Mucosa of rectum (tissue), 2 donors: Measurements from ENCODE around the gene SRP19.
"Not testable (repeated sequence)": the region's sequence is repeated elsewhere in the genome, so short reads cannot be mapped to it uniquely, and the experiment has no call there.

Experiments used
- H3K27ac ChIP-seq, 2 donors: one replicate each; pipeline ENCODE4 v1.7.0; 2013; ENCODE audit warnings: inconsistent platforms in 2 of 2, low read depth in 2 of 2, low read length in 2 of 2
- H3K27me3 ChIP-seq, 2 donors: one replicate each; pipeline ENCODE4 v1.7.0; 2013; ENCODE audit warnings: low read length in 2 of 2; ENCODE audit not compliant: control insufficient read depth in 2 of 2, insufficient read depth in 2 of 2
- H3K36me3 ChIP-seq, 2 donors: one replicate each; pipeline ENCODE4 v1.7.0; 2013; ENCODE audit warnings: low read length in 2 of 2; ENCODE audit not compliant: control insufficient read depth in 2 of 2, insufficient read depth in 2 of 2
- H3K4me1 ChIP-seq, 2 donors: one replicate each; pipeline ENCODE4 v1.7.0; 2013; ENCODE audit warnings: low read length in 2 of 2, mild to moderate bottlenecking in 1 of 2; ENCODE audit not compliant: control insufficient read depth in 2 of 2, insufficient read depth in 2 of 2
- H3K4me3 ChIP-seq, 2 donors: one replicate each; pipeline ENCODE4 v1.7.0; 2013; ENCODE audit warnings: low read length in 2 of 2
- H3K9ac ChIP-seq, 2 donors: one replicate each; pipeline ENCODE4 v1.7.0; 2013; ENCODE audit warnings: low read length in 2 of 2, low read depth in 1 of 2, mild to moderate bottlenecking in 1 of 2
- H3K9me3 ChIP-seq, 2 donors: one replicate each; pipeline ENCODE4 v1.7.0; 2013; ENCODE audit warnings: low read length in 2 of 2; ENCODE audit not compliant: control insufficient read depth in 2 of 2
- donor health status: healthy.
- donor health status: Normal muscosa, but diverticular disease.

SRP19 gene

GRCh38 chr5:112885001-112885400 is 23.9 kb downstream of the SRP19 start:
- Histone ChIP-seq H3K27me3 (no peaks in the 10 kb centered on the region), H3K27ac (no peak overlapping the region), H3K9ac (no peak overlapping the region), H3K4me3 (no peak overlapping the region), H3K9me3 (no peaks in the 10 kb centered on the region), H3K4me1 (no peaks in the 10 kb centered on the region), H3K36me3 (peaks cover 38 to 51% of the 10 kb centered on the region in 2 donors)

GRCh38 chr5:112886975-112887374 is 25.9 kb downstream of the SRP19 start:
- no peak overlapping the region for H3K9ac ChIP-seq
- no peak overlapping the region for H3K27ac ChIP-seq
- H3K27me3 ChIP-seq = no peaks in the 10 kb centered on the region
- H3K9me3 ChIP-seq = no peaks in the 10 kb centered on the region
- H3K36me3 ChIP-seq = peaks cover 34 to 39% of the 10 kb centered on the region in 2 donors
- H3K4me1 ChIP-seq = no peaks in the 10 kb centered on the region
- H3K4me3 ChIP-seq = no peak overlapping the region

GRCh38 chr5:112892066-112892465 is 31.0 kb downstream of the SRP19 start:
- H3K9me3 ChIP-seq = not testable (repeated sequence)
- peaks cover 2 to 15% of the 10 kb centered on the region in 2 donors for H3K36me3 ChIP-seq

GRCh38 chr5:112892776-112893175 is 31.7 kb downstream of the SRP19 start:
- Histone ChIP-seq H3K4me3 (no peak overlapping the region), H3K36me3 (peaks cover 0 to 14% of the 10 kb centered on the region in 2 donors), H3K9me3 (no peaks in the 10 kb centered on the region), H3K4me1 (no peaks in the 10 kb centered on the region), H3K27me3 (no peaks in the 10 kb centered on the region), H3K9ac (no peak overlapping the region), H3K27ac (no peak overlapping the region)

More at GRCh38 chr5:112892066-112892465, 31.0 kb downstream of the SRP19 start:
- H3K27me3 ChIP-seq, H3K4me3 ChIP-seq, H3K4me1 ChIP-seq, H3K27ac ChIP-seq, H3K9ac ChIP-seq: not testable (repeated sequence)

- no peaks in the 10 kb centered on the region for H3K27me3 ChIP-seq
- H3K4me3 ChIP-seq = no peak overlapping the region
- no peaks in the 10 kb centered on the region for H3K9me3 ChIP-seq
- peaks cover 0 to 20% of the 10 kb centered on the region in 2 donors for H3K36me3 ChIP-seq
- no peak overlapping the region for H3K9ac ChIP-seq
- no peaks in the 10 kb centered on the region for H3K4me1 ChIP-seq
- no peak overlapping the region for H3K27ac ChIP-seq
Measured at GRCh38 chr5:112895682-112896081, 34.6 kb downstream of the SRP19 start.

- Histone ChIP-seq H3K36me3 (peaks cover 8 to 24% of the 10 kb centered on the region in 2 donors), H3K27ac (no peak overlapping the region), H3K9me3 (no peaks in the 10 kb centered on the region), H3K4me3 (no peak overlapping the region), H3K4me1 (no peaks in the 10 kb centered on the region), H3K27me3 (no peaks in the 10 kb centered on the region), H3K9ac (no peak overlapping the region)
Measured at GRCh38 chr5:112902561-112902960, 41.5 kb downstream of the SRP19 start.

GRCh38 chr5:112904996-112905395 is 43.9 kb downstream of the SRP19 start:
- not testable (repeated sequence) for H3K9ac ChIP-seq, H3K27me3 ChIP-seq, H3K9me3 ChIP-seq, H3K4me1 ChIP-seq, H3K27ac ChIP-seq, H3K4me3 ChIP-seq
- H3K36me3 ChIP-seq = peaks cover 13 to 30% of the 10 kb centered on the region in 2 donors

- Histone ChIP-seq H3K9ac (no peak overlapping the region), H3K9me3 (no peaks in the 10 kb centered on the region), H3K4me1 (no peaks in the 10 kb centered on the region), H3K27me3 (no peaks in the 10 kb centered on the region), H3K27ac (no peak overlapping the region), H3K36me3 (peaks cover 13 to 32% of the 10 kb centered on the region in 2 donors), H3K4me3 (no peak overlapping the region)
Measured at GRCh38 chr5:112906637-112907036, 45.5 kb downstream of the SRP19 start.

- Histone ChIP-seq H3K4me3 (no peak overlapping the region), H3K27me3 (no peaks in the 10 kb centered on the region), H3K9ac (no peak overlapping the region), H3K36me3 (peaks cover 13 to 32% of the 10 kb centered on the region in 2 donors), H3K4me1 (no peaks in the 10 kb centered on the region), H3K9me3 (no peaks in the 10 kb centered on the region), H3K27ac (no peak overlapping the region)
Measured at GRCh38 chr5:112907166-112907631, 46.1 kb downstream of the SRP19 start.

- H3K4me1 ChIP-seq = no peaks in the 10 kb centered on the region
- H3K4me3 ChIP-seq = no peak overlapping the region
- peaks cover 13 to 29% of the 10 kb centered on the region in 2 donors for H3K36me3 ChIP-seq
- no peak overlapping the region for H3K9ac ChIP-seq
- no peak overlapping the region for H3K27ac ChIP-seq
- H3K9me3 ChIP-seq = no peaks in the 10 kb centered on the region
- H3K27me3 ChIP-seq = no peaks in the 10 kb centered on the region
Measured at GRCh38 chr5:112908854-112909253, 47.8 kb downstream of the SRP19 start.

GRCh38 chr5:112910529-112910928 is 49.4 kb downstream of the SRP19 start:
- H3K4me3 ChIP-seq = no peak overlapping the region
- H3K4me1 ChIP-seq = no peaks in the 10 kb centered on the region
- H3K27ac ChIP-seq = no peak overlapping the region
- H3K27me3 ChIP-seq = no peaks in the 10 kb centered on the region
- H3K36me3 ChIP-seq = peaks cover 16 to 34% of the 10 kb centered on the region in 2 donors
- H3K9me3 ChIP-seq = no peaks in the 10 kb centered on the region
- H3K9ac ChIP-seq = no peak overlapping the region
